Measurements from ENCODE around the gene AHI1.

AHI1 gene

DNA sequence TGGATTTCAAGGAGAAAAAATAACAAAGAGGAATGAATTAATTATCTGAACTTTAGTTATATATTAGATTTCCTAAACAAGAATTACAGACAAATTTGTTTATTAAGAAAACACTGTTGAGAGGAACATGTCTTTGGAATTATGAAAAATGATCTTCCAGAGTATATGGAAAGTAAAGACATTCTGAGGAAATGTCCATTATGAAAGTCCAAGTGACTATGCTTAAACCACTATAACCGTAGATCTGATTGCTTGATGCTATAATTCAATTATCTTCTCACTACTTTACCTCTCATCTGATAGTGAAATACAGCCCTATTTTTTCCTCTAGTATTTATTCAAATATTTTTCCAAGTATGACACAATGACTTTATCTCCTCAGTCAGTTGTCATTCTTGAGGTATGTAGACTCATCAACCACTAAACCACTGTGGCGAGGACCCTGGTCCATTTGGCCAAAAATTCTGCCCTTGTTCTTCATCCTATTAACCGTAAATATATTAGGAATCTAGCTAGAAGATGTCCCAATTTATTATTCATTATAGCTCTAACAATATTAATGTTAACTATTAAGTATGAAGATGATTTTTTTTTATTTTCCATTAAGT, 37.3 kb upstream of the AHI1 start:
- DNase-seq (ENCODE audit: insufficient read length, low spot score) (no peak), FAIRE-seq (no peak)
- TF ChIP-seq, protein P1, sequence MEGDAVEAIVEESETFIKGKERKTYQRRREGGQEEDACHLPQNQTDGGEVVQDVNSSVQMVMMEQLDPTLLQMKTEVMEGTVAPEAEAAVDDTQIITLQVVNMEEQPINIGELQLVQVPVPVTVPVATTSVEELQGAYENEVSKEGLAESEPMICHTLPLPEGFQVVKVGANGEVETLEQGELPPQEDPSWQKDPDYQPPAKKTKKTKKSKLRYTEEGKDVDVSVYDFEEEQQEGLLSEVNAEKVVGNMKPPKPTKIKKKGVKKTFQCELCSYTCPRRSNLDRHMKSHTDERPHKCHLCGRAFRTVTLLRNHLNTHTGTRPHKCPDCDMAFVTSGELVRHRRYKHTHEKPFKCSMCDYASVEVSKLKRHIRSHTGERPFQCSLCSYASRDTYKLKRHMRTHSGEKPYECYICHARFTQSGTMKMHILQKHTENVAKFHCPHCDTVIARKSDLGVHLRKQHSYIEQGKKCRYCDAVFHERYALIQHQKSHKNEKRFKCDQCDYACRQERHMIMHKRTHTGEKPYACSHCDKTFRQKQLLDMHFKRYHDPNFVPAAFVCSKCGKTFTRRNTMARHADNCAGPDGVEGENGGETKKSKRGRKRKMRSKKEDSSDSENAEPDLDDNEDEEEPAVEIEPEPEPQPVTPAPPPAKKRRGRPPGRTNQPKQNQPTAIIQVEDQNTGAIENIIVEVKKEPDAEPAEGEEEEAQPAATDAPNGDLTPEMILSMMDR (IDR thresholded peaks at IDR 0.05; ENCODE audit: insufficient read depth, missing control alignments) = no peak

DNA sequence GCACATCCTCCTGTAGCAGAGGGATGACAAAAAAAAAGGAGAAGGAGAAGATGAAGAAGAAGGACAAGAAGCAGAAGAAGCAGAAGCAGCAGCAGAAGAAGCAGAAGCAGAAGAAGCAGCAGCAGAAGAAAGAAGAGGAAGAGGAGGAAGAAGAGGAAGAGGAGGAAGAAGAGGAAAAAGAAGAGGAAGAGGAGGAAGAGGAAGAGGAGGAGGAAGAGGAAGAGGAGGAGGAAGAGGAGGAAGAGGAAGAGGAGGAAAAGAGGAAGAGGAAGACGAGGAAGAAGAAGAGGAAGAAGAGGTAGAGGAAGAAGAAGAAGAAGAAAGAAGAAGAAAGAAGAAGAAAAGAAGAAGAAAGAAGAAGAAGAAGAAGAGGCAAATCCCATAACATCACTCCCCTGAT, 35.0 kb upstream of the AHI1 start:
- FAIRE-seq = no peak

DNA sequence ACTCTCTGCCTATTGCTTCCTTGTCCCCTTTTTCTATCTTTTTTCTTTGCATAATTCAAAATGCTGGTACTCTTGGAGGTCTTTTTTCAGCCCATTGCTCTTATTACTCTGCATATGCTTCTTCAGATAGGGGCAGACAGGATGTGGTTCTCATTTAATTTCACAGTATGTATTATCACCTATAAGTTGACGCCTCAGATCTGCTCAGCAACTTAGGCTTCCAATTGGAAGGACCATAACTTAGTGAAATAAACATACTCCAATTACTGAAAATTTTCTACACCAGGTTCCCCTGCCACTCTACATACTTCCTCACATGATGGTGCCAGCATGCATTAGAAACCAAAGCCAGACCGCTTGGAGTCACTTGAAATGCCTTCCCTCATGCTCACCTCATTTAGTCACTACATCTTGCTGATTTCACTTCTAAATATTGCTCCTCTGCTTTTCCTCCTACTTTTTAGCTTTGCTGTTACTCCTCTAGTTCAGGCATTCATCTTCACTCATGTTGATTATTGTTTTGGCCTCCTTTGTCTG, 34.5 kb upstream of the AHI1 start:
- DNase-seq (ENCODE audit: insufficient read length, low spot score) (no peak), FAIRE-seq (no peak)
- TF ChIP-seq, protein P1 (IDR thresholded peaks at IDR 0.05; ENCODE audit: insufficient read depth, missing control alignments) = no peak

More for the DNA sequence above, 35.0 kb upstream of the AHI1 start:
- no peak for DNase-seq (ENCODE audit: insufficient read length, low spot score)
- TF ChIP-seq, protein P1 (IDR thresholded peaks at IDR 0.05; ENCODE audit: insufficient read depth, missing control alignments) = no peak

DNA sequence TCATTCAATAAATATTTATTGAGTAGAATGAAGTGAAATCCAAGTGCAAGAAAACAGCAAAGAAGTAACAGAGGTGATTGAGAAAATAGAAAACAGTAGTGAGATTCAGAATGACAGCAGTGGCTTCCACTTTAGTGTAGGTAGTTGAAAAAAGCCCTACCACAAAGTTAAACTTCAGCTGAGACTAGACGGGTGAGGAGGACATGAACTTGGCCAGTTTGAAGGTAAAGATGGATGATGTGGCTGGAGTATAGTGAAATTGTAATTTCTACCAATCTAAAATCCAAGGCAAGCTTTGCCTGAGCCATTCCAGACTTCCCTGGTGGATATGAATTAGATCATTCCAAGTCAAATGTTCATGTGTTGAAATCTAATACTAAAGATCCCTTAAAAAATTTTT, 32.6 kb upstream of the AHI1 start:
- TF ChIP-seq, protein P1 (IDR thresholded peaks at IDR 0.05; ENCODE audit: insufficient read depth, missing control alignments) = no peak
- no peak for FAIRE-seq
- DNase-seq (ENCODE audit: insufficient read length, low spot score) = no peak

DNA sequence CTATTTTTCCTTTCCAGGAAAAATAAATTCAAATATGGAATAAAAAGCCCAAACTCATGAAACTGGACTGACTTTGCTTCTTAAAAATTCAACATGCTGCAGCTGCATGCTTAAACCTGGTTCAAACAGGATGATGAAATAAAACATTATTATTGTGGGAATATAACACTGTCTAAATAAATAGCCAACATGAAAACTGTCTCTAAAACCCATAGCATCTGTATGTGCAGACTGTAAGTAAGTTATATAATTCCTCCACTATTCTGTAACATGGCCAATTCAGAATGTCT, 30.4 kb upstream of the AHI1 start:
- DNase-seq (ENCODE audit: insufficient read length, low spot score) (no peak), FAIRE-seq (no peak)
- TF ChIP-seq, protein P1 (IDR thresholded peaks at IDR 0.05; ENCODE audit: insufficient read depth, missing control alignments) = no peak

DNA sequence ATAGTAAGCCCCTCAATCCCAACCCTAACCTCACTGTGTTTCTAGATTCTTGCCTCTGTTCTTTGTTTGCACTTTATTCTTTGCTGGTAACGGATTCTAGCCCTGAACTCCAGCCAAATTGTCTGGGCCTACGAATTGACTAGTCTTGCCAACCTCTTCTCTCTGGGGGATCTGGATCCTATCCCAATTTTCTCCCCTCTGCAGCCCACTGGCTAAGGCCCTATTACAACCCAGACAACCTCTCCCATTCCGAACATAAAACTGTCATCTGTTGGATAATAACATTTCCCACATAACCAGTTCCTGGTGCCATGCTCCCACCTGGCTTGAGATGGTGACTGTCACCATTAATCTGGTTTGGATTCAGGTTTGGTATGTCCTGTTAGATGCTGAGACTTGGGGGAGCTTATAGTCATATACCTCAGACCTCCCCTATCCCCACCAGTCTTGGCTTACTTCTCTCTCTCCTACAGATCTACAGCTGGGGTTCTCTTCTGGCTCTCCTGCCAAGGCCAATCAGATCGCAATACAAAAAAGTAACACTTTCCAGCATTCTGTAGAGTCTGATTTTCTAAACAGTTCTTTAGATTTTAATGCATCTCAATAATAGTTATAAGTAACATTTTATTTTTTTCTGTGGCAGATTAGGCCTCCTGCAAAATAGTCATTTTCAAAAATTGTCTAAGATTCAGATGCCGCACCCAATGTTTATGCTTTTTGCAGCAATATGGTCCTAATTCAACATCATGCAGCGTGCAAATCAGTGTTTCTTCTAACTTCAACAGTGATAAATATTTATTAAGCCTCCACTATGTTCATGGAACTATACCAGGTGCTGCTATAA, 29.8 kb upstream of the AHI1 start:
- FAIRE-seq = no peak
- TF ChIP-seq, protein P1 (IDR thresholded peaks at IDR 0.05; ENCODE audit: insufficient read depth, missing control alignments) = no peak

DNA sequence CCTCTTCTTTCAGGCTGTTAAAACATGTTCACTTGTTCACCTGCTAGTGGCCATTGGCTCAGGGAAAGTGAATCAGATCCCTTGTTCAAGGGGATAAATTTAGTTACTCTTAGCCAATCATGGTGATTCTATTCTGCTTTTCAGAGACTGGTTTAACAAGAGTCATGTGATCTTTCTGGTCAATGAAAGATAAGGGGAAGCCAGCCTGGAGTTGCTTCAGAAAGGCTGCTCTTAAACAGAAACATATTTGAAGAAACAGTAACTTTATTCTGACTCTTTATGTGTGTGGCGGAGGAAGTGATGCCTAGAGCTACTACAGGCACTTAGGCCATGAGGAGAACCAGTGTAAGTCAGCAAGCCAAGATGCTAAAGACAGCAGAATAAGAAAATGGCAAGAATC, 28.1 kb upstream of the AHI1 start:
- no peak for DNase-seq (ENCODE audit: insufficient read length, low spot score)
- TF ChIP-seq, protein P1 (IDR thresholded peaks at IDR 0.05; ENCODE audit: insufficient read depth, missing control alignments) = no peak
- no peak for FAIRE-seq

More for the DNA sequence above, 29.8 kb upstream of the AHI1 start:
- DNase-seq (ENCODE audit: insufficient read length, low spot score) = no peak

All from D721Med (cell line).